Erythroblast (primary cell): ENCODE measurements around the gene NRXN3.

ENCODE experiments used
- DNase-seq, 2 experiments: peaks; one replicate each; lab custom pipeline; 2025; lab: John Stamatoyannopoulos, UW
- GATA1 ChIP-seq: IDR thresholded peaks from 2 replicates; pipeline ENCODE4 v1.6.1; 2011; ENCODE audit warnings: low read depth, mild to moderate bottlenecking, control low read depth, low read length, moderate library complexity
- POLR2A ChIP-seq: IDR thresholded peaks from 2 replicates; pipeline ENCODE4 v1.6.1; 2011; ENCODE audit warnings: mild to moderate bottlenecking, low read length

Gene NRXN3

GRCh38 chr14:78340250-78340649 lies 170.1 kb downstream of the NRXN3 start:
- no peak for DNase-seq
- TF ChIP-seq POLR2A (no peak), GATA1 (no peak)

GRCh38 chr14:78341827-78342389 lies 171.7 kb downstream of the NRXN3 start:
- DNase-seq, result no peak
- TF ChIP-seq POLR2A (no peak), GATA1 (no peak)

GRCh38 chr14:78342879-78343278 lies 172.7 kb downstream of the NRXN3 start:
- DNase-seq, result no peak
- no peak for TF ChIP-seq GATA1
- TF ChIP-seq POLR2A, result no peak

GRCh38 chr14:78344290-78344689 lies 174.1 kb downstream of the NRXN3 start:
- DNase-seq, result no peak
- TF ChIP-seq POLR2A, result no peak
- TF ChIP-seq GATA1, result no peak

GRCh38 chr14:78345131-78345744 lies 175.1 kb downstream of the NRXN3 start:
- TF ChIP-seq POLR2A (no peak), GATA1 (no peak)
- DNase-seq, result no peak

GRCh38 chr14:78346747-78347146 lies 176.6 kb downstream of the NRXN3 start:
- TF ChIP-seq POLR2A, result no peak
- TF ChIP-seq GATA1, result no peak
- DNase-seq, result no peak

- peak in 1 of 2 experiments; percentile 14 for DNase-seq
- TF ChIP-seq POLR2A, result no peak
- TF ChIP-seq GATA1, result no peak
Observed at GRCh38 chr14:78355109-78355508, 184.9 kb downstream of the NRXN3 start.

- DNase-seq, result no peak
- TF ChIP-seq GATA1 (no peak), POLR2A (no peak)
Observed at GRCh38 chr14:78356391-78356790, 186.2 kb downstream of the NRXN3 start.

- DNase-seq, result no peak
- no peak for TF ChIP-seq POLR2A
- no peak for TF ChIP-seq GATA1
Observed at GRCh38 chr14:78358591-78358990, 188.4 kb downstream of the NRXN3 start.

GRCh38 chr14:78359581-78359980 lies 189.4 kb downstream of the NRXN3 start:
- no peak for DNase-seq
- no peak for TF ChIP-seq POLR2A
- TF ChIP-seq GATA1, result no peak

GRCh38 chr14:78363008-78363407 lies 192.8 kb downstream of the NRXN3 start:
- TF ChIP-seq GATA1, result no peak
- TF ChIP-seq POLR2A, result no peak
- no peak for DNase-seq

GRCh38 chr14:78367355-78367754 lies 197.2 kb downstream of the NRXN3 start:
- DNase-seq, result no peak
- no peak for TF ChIP-seq POLR2A
- TF ChIP-seq GATA1, result no peak

GRCh38 chr14:78383060-78383459 lies 212.9 kb downstream of the NRXN3 start:
- TF ChIP-seq POLR2A (no peak), GATA1 (no peak)
- DNase-seq, result peak; percentile 16 to 39

- TF ChIP-seq GATA1 (no peak), POLR2A (no peak)
- DNase-seq, result no peak
Observed at GRCh38 chr14:78398216-78398615, 228.0 kb downstream of the NRXN3 start.

GRCh38 chr14:78399316-78399889 lies 229.2 kb downstream of the NRXN3 start:
- no peak for TF ChIP-seq POLR2A
- TF ChIP-seq GATA1, result no peak

GRCh38 chr14:78401866-78402265 lies 231.7 kb downstream of the NRXN3 start:
- no peak for TF ChIP-seq POLR2A
- no peak for TF ChIP-seq GATA1

More at GRCh38 chr14:78399316-78399889, 229.2 kb downstream of the NRXN3 start:
- DNase-seq, result peak; percentile 39 to 64

More at GRCh38 chr14:78401866-78402265, 231.7 kb downstream of the NRXN3 start:
- no peak for DNase-seq
